ENCODE results near the gene TMEM259.

Gene TMEM259

DNA sequence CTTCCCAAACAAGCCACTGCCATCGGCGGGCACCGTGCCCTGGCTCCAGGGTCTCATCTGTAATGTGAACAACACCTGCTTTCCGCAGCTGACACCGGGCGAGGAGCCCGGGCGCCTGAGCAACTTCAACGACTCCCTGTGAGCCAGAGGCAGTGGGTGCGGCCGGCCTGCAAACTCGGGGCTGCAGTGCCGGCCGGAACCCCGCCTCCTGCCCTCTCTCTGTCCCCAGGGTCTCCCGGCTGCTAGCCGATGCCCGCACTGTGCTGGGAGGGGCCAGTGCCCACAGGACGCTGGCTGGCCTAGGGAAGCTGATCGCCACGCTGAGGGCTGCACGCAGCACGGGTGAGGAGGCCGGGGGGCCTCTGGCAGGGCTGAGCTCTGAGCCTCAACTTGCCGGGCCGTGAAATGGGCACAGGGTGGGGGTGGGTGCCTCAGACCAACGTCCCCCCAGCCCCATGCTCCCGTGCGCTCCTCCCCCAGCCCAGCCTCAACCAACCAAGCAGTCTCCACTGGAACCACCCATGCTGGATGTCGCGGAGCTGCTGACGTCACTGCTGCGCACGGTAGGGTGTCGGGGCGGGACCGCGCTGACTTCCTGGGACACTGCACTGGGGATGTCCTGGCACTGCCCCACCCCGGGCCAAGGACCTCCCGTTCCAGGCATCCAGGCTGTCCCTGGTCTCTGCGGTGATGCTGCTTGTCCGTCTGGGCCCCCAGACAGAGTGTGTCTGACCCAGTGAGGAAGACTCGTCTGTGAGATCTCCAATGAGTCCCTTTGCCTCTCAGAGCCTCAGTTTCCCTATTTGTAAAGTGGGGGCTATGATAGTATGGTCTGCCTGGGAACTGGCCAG is 21.1 kb upstream of the TMEM259 start:
- no peak overlapping the region for H2AFZ ChIP-seq (ENCODE audit: low read length)
- no peaks in the 10 kb centered on the region for H3K9me3 ChIP-seq (ENCODE audit: low read length)
- H3K9ac ChIP-seq (ENCODE audit: low read length): peak overlapping the region; percentile 55
- TF ChIP-seq, protein P1, sequence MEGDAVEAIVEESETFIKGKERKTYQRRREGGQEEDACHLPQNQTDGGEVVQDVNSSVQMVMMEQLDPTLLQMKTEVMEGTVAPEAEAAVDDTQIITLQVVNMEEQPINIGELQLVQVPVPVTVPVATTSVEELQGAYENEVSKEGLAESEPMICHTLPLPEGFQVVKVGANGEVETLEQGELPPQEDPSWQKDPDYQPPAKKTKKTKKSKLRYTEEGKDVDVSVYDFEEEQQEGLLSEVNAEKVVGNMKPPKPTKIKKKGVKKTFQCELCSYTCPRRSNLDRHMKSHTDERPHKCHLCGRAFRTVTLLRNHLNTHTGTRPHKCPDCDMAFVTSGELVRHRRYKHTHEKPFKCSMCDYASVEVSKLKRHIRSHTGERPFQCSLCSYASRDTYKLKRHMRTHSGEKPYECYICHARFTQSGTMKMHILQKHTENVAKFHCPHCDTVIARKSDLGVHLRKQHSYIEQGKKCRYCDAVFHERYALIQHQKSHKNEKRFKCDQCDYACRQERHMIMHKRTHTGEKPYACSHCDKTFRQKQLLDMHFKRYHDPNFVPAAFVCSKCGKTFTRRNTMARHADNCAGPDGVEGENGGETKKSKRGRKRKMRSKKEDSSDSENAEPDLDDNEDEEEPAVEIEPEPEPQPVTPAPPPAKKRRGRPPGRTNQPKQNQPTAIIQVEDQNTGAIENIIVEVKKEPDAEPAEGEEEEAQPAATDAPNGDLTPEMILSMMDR (IDR thresholded peaks at IDR 0.05; ENCODE audit: low read length): no peak
- TF ChIP-seq EZH2 (IDR thresholded peaks at IDR 0.05; ENCODE audit: borderline replicate concordance, low read length): no peak
- H4K20me1 ChIP-seq (ENCODE audit: insufficient read depth, low read length): no peaks in the 10 kb centered on the region
- H3K4me2 ChIP-seq (ENCODE audit: low read length): peak overlapping the region; percentile 92
- no peaks in the 10 kb centered on the region for H3K9me2 ChIP-seq (ENCODE audit: low read depth, low read length)
- peak overlapping the region; percentile 90 for H3K4me3 ChIP-seq (ENCODE audit: low read depth, low read length, poor library complexity, severe bottlenecking)
- peaks cover 20% of the 10 kb centered on the region; the same call in 1 of the 2 replicates for H3K36me3 ChIP-seq (ENCODE audit: insufficient read depth, low read length)
- H3K27ac ChIP-seq (ENCODE audit: low read depth, low read length, poor library complexity, severe bottlenecking): peak overlapping the region; percentile 70
- peaks cover 65% of the 10 kb centered on the region for H3K4me1 ChIP-seq (ENCODE audit: insufficient read depth, low read length, severe bottlenecking)
- no peaks in the 10 kb centered on the region for H3K79me2 ChIP-seq (ENCODE audit: insufficient read depth, low read length)
- no peaks in the 10 kb centered on the region for H3K27me3 ChIP-seq (ENCODE audit: insufficient read depth, low read length)
- H3F3A ChIP-seq (ENCODE audit: insufficient read depth, low read length): peaks cover 13% of the 10 kb centered on the region; the same call in 1 of the 2 replicates

DNA sequence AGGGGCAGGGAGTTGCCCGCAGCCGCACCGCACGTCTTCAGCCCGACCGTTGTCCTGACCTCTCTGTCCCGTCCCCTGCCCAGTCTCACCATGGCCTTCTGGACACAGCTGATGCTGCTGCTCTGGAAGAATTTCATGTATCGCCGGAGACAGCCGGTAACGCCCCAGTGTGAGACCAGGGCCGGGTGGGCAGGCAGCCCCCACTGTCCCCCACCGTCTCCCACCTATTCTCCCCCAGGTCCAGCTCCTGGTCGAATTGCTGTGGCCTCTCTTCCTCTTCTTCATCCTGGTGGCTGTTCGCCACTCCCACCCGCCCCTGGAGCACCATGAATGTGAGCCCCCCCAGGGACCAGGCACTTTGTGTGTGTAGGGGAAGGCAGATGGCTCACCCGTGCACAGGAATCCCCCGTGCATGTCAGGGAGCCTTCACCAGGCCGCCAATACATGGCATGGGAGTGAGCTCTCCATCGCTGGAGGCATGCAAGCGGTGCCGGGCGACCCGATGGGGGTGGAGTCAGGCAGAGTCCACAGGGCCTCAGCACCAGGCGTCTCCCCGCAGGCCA is 20.4 kb upstream of the TMEM259 start:
- TF ChIP-seq, protein P1 (IDR thresholded peaks at IDR 0.05; ENCODE audit: low read length): no peak
- no peak for TF ChIP-seq EZH2 (IDR thresholded peaks at IDR 0.05; ENCODE audit: borderline replicate concordance, low read length)
- Histone ChIP-seq H3K9me3 (ENCODE audit: low read length) (no peaks in the 10 kb centered on the region), H4K20me1 (ENCODE audit: insufficient read depth, low read length) (no peaks in the 10 kb centered on the region), H2AFZ (ENCODE audit: low read length) (no peak overlapping the region), H3K27me3 (ENCODE audit: insufficient read depth, low read length) (no peaks in the 10 kb centered on the region), H3F3A (ENCODE audit: insufficient read depth, low read length) (peaks cover 13% of the 10 kb centered on the region; the same call in 1 of the 2 replicates), H3K79me2 (ENCODE audit: insufficient read depth, low read length) (no peaks in the 10 kb centered on the region), H3K9ac (ENCODE audit: low read length) (peak overlapping the region; percentile 55; the same call in 1 of the 2 replicates), H3K27ac (ENCODE audit: low read depth, low read length, poor library complexity, severe bottlenecking) (peak overlapping the region; percentile 70), H3K4me2 (ENCODE audit: low read length) (peak overlapping the region; percentile 92), H3K36me3 (ENCODE audit: insufficient read depth, low read length) (peaks cover 21% of the 10 kb centered on the region), H3K4me3 (ENCODE audit: low read depth, low read length, poor library complexity, severe bottlenecking) (peak overlapping the region; percentile 90), H3K4me1 (ENCODE audit: insufficient read depth, low read length, severe bottlenecking) (peaks cover 58% of the 10 kb centered on the region), H3K9me2 (ENCODE audit: low read depth, low read length) (no peaks in the 10 kb centered on the region)

DNA sequence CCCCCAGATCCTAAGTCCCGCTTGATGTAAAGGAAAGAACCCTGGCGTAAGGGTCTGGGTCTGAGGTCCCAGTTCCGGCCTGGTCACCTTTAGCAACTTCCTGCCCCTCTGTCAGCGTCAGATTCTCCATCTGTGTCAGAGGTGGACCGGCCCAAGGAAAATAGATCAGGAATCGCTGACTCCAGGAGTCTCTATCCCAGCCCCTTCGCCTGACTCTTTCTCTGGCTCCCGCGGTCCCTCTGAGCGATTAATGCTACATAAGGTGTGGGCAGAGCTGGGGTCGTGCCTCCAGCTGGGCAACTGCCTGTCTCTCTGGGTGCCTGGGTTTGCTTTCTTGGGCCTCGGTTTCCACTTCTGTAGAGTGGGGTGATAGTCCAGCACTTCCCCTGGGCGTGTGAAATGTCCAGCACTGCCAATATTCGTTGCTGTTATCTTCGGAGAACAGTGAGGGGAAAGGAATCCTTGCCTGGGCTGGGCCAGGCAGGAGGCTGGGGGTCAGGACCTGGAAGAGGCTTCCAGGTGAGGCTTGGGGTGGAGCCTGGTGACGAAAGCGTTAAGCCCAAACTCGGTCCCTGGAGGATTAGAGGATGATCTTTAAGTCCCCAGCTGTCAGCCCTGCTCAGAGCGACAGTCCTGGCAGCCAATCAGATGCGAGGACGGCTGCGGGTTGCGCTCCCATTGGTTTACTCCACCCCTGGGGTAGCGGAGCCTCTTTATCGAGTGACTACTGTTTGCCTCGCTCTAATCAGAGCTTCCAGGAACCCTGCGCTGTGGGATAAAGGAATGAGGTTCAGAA is 19.8 kb upstream of the TMEM259 start:
- Histone ChIP-seq H3K79me2 (ENCODE audit: insufficient read depth, low read length) (no peaks in the 10 kb centered on the region), H3K9me2 (ENCODE audit: low read depth, low read length) (no peaks in the 10 kb centered on the region), H2AFZ (ENCODE audit: low read length) (no peak overlapping the region), H3K27me3 (ENCODE audit: insufficient read depth, low read length) (no peaks in the 10 kb centered on the region), H3K27ac (ENCODE audit: low read depth, low read length, poor library complexity, severe bottlenecking) (peak overlapping the region; percentile 90), H3F3A (ENCODE audit: insufficient read depth, low read length) (peaks cover 13% of the 10 kb centered on the region; the same call in 1 of the 2 replicates), H3K9me3 (ENCODE audit: low read length) (no peaks in the 10 kb centered on the region), H3K4me1 (ENCODE audit: insufficient read depth, low read length, severe bottlenecking) (peaks cover 51% of the 10 kb centered on the region), H3K9ac (ENCODE audit: low read length) (peak overlapping the region; percentile 94), H3K4me3 (ENCODE audit: low read depth, low read length, poor library complexity, severe bottlenecking) (peak overlapping the region; percentile 90), H3K4me2 (ENCODE audit: low read length) (peak overlapping the region; percentile 92), H3K36me3 (ENCODE audit: insufficient read depth, low read length) (peaks cover 21% of the 10 kb centered on the region), H4K20me1 (ENCODE audit: insufficient read depth, low read length) (no peaks in the 10 kb centered on the region)
- TF ChIP-seq, protein P1 (IDR thresholded peaks at IDR 0.05; ENCODE audit: low read length): no peak
- TF ChIP-seq EZH2 (IDR thresholded peaks at IDR 0.05; ENCODE audit: borderline replicate concordance, low read length): no peak
